ENCODE data around the gene SLC6A17. TPM values are rescaled to one million over a fixed set of nuclear protein-coding genes. Genes with fewer than 3 reads are reported as not detected.

The SLC6A17 gene
- total RNA-seq, 1 donor from 2014 or later = 1.7 TPM

- H3K27me3 ChIP-seq = no peaks in the 10 kb centered on the region
- H3K36me3 ChIP-seq = no peaks in the 10 kb centered on the region
- no peak overlapping the region for H3K27ac ChIP-seq
- H3K4me3 ChIP-seq = no peak overlapping the region
- intact Hi-C loops (cut with DNase I) = no loop called here
- no peaks in the 10 kb centered on the region for H3K4me1 ChIP-seq
- no peak for TF ChIP-seq POLR2A (IDR thresholded peaks at IDR 0.05)
- no peak for TF ChIP-seq POLR2AphosphoS5 (IDR thresholded peaks at IDR 0.05; ENCODE audit: insufficient read depth in 1 of 2, low read depth in 1 of 2)
- no peak for TF ChIP-seq CTCF (IDR thresholded peaks at IDR 0.05)
- H3K9me3 ChIP-seq = no peaks in the 10 kb centered on the region
- no peak for DNase-seq (ENCODE audit: extremely low spot score in 2 of 2)
Measured at GRCh38 chr1:110111081-110111480, 39.2 kb upstream of the SLC6A17 start.

- DNase-seq (ENCODE audit: extremely low spot score in 2 of 2) = no peak
- H3K27ac ChIP-seq = no peak within 1 kb of the TSS
- no peaks in the 10 kb centered on the region for H3K27me3 ChIP-seq
- no peak within 1 kb of the TSS for H3K4me3 ChIP-seq
- TF ChIP-seq CTCF (IDR thresholded peaks at IDR 0.05) = no peak
- TF ChIP-seq POLR2A (IDR thresholded peaks at IDR 0.05) = no peak
- TF ChIP-seq POLR2AphosphoS5 (IDR thresholded peaks at IDR 0.05; ENCODE audit: insufficient read depth in 1 of 2, low read depth in 1 of 2) = no peak
- intact Hi-C loops (cut with DNase I) = no loop called here
- H3K9me3 ChIP-seq = no peaks in the 10 kb centered on the region
- H3K36me3 ChIP-seq = no peaks in the 10 kb centered on the region
- H3K4me1 ChIP-seq = no peaks in the 10 kb centered on the region
Measured at GRCh38 chr1:110112143-110112542, 38.2 kb upstream of the SLC6A17 start, which contains the start of gene UBL4B. UBL4B (plus strand) TSS chr1:110112443; CDS start chr1:110112535, 92 bp downstream.

GRCh38 chr1:110112656-110113055 is 37.6 kb upstream of the SLC6A17 start:
- H3K4me1 ChIP-seq = no peaks in the 10 kb centered on the region
- TF ChIP-seq CTCF (IDR thresholded peaks at IDR 0.05) (no peak), POLR2AphosphoS5 (IDR thresholded peaks at IDR 0.05; ENCODE audit: insufficient read depth in 1 of 2, low read depth in 1 of 2) (no peak), POLR2A (IDR thresholded peaks at IDR 0.05) (no peak)
- no peaks in the 10 kb centered on the region for H3K9me3 ChIP-seq
- intact Hi-C loops (cut with DNase I) = no loop called here
- DNase-seq (ENCODE audit: extremely low spot score in 2 of 2) = no peak
- H3K4me3 ChIP-seq = no peak overlapping the region
- H3K36me3 ChIP-seq = no peaks in the 10 kb centered on the region
- H3K27ac ChIP-seq = no peak overlapping the region
- no peaks in the 10 kb centered on the region for H3K27me3 ChIP-seq

GRCh38 chr1:110113551-110113950 is 36.7 kb upstream of the SLC6A17 start:
- no peak overlapping the region for H3K27ac ChIP-seq
- no peak overlapping the region for H3K4me3 ChIP-seq
- no peaks in the 10 kb centered on the region for H3K27me3 ChIP-seq
- H3K4me1 ChIP-seq = no peaks in the 10 kb centered on the region
- TF ChIP-seq CTCF (IDR thresholded peaks at IDR 0.05) (no peak), POLR2A (IDR thresholded peaks at IDR 0.05) (no peak), POLR2AphosphoS5 (IDR thresholded peaks at IDR 0.05; ENCODE audit: insufficient read depth in 1 of 2, low read depth in 1 of 2) (no peak)
- no peaks in the 10 kb centered on the region for H3K9me3 ChIP-seq
- no peak for DNase-seq (ENCODE audit: extremely low spot score in 2 of 2)
- intact Hi-C loops (cut with DNase I) = no loop called here
- H3K36me3 ChIP-seq = no peaks in the 10 kb centered on the region

GRCh38 chr1:110114173-110114572 is 36.1 kb upstream of the SLC6A17 start:
- TF ChIP-seq POLR2AphosphoS5 (IDR thresholded peaks at IDR 0.05; ENCODE audit: insufficient read depth in 1 of 2, low read depth in 1 of 2) (no peak), CTCF (IDR thresholded peaks at IDR 0.05) (no peak), POLR2A (IDR thresholded peaks at IDR 0.05) (no peak)
- no peaks in the 10 kb centered on the region for H3K4me1 ChIP-seq
- H3K27ac ChIP-seq = no peak overlapping the region
- no peak overlapping the region for H3K4me3 ChIP-seq
- no peaks in the 10 kb centered on the region for H3K27me3 ChIP-seq
- no peaks in the 10 kb centered on the region for H3K9me3 ChIP-seq
- H3K36me3 ChIP-seq = no peaks in the 10 kb centered on the region
- DNase-seq (ENCODE audit: extremely low spot score in 2 of 2) = no peak
- intact Hi-C loops (cut with DNase I) = no loop called here
